Cerebellar cortex (tissue), 1 donor: ENCODE data around the gene MBNL2.

Experiments used
- DNase-seq: peaks from one replicate; pipeline ENCODE4 v3.0.0-alpha.2; 2015; ENCODE audit warnings: low spot score

The MBNL2 gene

DNA sequence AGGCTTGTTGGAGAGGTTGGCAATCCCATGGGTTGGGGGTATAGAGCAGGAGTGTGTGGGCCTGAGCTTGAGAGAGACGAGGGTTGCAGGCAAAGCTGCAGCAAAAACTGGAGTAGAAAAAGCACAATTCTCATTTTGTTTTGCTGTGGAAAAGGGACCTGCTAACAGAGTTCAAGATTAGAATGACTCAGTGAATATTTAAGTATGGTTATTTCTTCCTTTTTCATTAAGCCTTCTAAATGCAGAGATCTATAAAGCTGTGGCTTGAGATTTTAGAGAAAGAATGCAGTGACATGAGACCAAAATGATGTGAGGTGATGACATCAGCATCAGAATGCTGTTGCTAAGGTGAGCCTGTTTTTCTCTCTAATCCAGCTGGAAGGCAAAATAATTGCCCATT, 10.8 kb upstream of the MBNL2 start:
- no peak for DNase-seq

GRCh38 chr13:97212004-97212403, 10.1 kb upstream of the MBNL2 start:
- DNase-seq = no peak

DNA sequence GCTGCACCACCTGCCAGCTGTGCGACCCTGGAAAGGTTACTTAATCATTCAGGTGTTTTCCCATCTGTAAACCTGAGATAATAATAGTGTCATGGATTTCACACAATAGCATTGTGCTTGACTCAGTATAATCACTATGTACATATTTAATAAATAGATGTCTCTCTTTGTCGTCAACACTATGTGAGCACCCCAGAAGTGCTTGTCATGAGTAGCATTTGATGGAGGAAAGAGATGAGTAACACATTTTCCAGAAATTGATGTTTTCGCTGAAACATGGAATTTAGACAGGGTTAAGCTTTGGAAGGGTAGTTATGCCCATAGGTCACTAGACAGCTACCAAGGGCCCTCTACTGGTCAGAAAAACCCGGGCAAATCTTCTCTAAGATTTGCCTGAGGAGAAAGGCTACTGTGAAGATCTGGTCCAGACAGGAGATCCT, 9.5 kb upstream of the MBNL2 start:
- DNase-seq = no peak

- no peak for DNase-seq
Observed at GRCh38 chr13:97214921-97215320, 7.2 kb upstream of the MBNL2 start.

DNA sequence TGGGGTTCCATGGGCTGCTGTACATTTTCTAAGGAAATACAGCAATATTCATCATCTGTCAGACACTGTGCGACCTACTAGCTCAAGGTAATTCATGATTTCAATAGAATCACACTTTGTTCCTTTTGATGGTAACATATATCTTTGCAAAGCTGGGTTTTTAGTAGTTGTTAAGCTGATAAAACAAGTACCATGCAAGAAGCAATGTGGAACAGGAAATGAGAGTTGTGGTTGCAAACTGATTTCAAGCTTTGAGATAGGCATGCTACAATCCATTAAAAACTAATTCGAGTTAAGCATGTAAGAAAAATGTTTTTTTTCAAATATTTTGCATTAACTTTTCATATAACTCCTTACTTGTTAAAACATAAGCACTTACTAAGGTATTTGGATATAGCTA, 6.8 kb upstream of the MBNL2 start:
- DNase-seq = no peak

DNA sequence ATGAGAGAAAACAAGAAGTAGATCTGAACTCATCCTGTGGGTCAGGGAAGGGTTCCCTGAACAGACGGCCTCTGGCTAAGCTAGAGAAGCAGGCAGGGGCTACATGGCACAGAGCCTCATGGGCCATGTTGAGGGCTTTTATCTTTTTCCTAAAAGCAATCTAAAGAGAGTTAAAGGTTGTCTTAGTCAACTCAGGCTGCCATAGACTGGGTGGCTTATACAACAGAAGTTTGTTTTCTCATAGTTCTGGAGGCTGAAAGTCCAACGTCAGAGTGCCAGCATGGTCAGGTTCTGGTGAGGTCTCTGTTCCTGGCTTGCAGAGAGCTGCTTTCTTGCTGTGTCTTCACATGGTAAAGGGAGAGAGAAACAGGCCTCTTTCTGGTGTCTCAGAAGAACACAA, 2.9 kb upstream of the MBNL2 start:
- no peak for DNase-seq

DNA sequence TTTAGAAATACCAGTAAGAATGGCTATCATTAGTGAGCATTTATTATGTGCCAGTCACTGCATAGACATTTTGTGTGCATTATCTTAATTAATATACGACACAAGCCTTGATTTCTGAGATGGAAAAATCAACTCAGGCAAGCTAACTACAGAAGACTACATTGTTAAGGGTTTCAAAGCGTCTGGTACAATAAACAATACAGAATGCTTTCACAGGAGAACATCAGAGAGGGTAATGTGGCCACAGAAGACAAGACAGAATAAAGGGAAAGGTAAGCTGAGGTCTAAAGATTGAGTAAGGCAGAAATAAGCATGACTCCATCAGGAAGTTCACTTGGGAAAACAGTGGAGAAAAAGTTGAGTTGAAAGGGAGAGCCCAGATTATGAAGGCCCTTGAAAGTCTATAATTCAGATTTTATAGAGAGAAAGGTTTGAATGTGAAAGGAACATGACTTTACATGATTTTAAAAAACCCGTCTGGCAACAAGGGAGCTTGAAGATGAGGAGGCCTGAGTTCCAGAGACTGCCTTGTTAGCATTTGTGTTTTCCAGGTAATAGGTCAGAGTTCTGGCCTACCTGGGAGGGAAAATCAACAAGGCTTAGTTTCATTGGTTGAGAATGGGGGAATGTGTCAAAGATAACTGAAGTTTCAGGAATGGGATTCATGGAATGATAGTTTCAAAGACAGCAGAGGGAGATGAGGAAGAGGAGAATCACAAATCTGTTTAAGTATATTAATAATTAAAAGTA, 1.8 kb upstream of the MBNL2 start:
- no peak for DNase-seq

DNA sequence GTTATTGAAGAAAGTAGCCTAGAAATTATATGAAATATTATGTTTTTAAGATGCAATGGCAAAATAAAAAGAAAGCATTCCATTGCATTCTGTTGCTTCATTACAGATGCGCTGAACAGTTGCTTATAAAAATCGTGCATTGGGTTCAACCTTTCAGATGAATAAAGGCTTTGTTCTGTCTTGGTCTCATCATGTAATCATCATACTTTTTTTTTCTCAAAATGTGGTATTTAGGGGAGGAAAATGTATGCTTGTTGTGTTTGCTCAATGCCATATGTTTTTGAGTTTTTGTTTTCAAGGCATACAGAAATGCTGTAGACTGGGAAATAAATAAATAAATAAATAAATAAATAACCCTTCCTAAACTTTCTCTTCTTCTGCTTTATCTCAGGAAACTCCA, 1.1 kb upstream of the MBNL2 start:
- DNase-seq = no peak

DNA sequence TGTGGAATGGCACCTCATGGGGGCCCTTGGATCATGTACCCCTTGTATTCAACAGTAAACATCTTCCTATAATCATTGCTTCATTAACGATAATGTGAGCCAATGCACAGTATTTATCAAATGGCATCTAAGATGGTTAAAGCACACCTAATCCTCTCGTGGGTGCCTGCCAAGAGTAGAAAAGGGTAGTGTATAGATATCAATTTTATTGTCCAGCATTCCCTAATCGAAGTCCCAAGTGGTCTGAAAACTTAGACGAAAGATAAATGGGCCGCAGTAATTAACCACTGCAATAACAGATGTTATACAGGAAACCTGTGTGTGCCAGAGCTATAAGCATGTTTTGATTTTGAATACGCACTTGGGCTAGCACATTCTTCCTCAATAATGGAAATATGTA, 667 bp upstream of the MBNL2 start:
- peak; percentile 30 for DNase-seq

DNA sequence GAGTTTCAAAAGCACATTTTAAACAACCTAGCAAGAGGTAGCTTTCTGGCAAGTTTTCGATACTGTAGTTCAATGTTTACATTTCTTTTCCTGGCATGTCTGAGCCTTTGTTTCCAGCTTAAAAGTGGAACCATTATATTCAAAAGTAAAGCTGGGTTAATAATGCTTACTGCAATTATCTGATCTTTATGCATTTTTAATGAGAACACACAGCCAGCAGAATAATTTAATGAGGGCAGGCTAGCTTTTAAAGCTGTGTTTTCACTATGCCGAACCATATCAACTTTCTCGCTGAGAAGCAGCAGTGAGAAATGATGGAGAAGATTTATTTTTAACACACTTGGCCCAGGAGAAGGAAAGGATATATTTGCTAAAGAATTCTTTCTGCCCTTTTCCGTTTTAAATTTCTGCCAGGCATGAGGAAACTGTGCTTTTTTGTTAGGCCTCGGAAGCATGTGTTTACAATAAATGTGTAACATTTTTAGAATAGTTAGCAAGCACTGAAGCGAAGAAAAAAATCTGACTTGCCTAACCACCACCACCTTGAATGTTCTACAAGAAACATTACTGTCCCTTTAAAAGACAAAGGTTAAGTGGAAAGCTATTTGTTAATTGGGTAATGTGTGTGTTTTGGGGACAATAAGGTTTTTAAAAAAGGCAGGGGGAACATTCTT, 1.0 kb downstream of the MBNL2 start:
- peak; percentile 41 for DNase-seq

GRCh38 chr13:97223711-97224541, 1.8 kb downstream of the MBNL2 start:
- DNase-seq = peak; percentile 85

- peak; percentile 27 for DNase-seq
Observed at GRCh38 chr13:97224544-97225300, 2.6 kb downstream of the MBNL2 start.

DNA sequence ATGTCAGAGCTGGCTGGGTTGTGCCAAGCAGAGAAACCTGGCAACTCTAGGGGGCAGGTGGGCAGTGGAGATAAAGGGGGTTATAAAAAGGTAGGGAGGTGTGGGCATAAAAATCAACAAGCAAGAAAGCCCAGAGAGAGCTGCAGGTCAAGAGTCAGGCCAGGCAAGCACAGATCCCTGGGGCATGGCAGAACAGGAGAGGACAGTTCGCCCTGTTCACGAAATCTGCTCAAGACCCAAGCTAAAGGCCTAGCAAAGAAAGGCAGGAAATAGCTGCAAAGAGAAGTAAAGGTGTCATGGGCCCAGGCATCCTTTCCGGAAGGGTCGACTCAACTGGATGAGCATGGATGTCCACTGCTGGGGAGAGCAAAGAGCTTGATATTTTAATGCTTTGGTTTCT, 3.4 kb downstream of the MBNL2 start:
- DNase-seq = peak; percentile 44

GRCh38 chr13:97226013-97226412, 3.9 kb downstream of the MBNL2 start:
- peak; percentile 42 for DNase-seq

- DNase-seq = peak; percentile 59
Observed at GRCh38 chr13:97226788-97227627, 4.9 kb downstream of the MBNL2 start.

- DNase-seq = no peak
Observed at GRCh38 chr13:97228850-97229521, 6.9 kb downstream of the MBNL2 start.

DNA sequence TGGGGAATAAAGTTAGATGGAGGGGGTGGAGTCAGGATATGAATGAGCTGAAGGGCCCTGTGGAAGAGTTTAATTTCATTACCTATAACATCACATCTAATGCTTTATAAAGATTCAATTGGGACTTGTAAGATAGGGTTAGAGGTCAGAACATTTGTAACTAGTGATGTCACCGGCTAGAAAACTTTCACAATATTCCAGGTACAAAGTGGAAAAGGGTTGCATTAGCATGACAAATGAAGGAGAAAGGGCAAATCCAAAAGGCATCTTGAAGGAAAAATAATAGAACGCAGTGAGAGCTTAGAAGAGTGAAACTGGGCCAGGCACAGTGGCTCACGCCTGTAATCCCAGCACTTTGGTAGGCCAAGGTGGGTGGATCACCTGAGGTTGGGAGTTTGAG, 7.6 kb downstream of the MBNL2 start:
- no peak for DNase-seq

DNA sequence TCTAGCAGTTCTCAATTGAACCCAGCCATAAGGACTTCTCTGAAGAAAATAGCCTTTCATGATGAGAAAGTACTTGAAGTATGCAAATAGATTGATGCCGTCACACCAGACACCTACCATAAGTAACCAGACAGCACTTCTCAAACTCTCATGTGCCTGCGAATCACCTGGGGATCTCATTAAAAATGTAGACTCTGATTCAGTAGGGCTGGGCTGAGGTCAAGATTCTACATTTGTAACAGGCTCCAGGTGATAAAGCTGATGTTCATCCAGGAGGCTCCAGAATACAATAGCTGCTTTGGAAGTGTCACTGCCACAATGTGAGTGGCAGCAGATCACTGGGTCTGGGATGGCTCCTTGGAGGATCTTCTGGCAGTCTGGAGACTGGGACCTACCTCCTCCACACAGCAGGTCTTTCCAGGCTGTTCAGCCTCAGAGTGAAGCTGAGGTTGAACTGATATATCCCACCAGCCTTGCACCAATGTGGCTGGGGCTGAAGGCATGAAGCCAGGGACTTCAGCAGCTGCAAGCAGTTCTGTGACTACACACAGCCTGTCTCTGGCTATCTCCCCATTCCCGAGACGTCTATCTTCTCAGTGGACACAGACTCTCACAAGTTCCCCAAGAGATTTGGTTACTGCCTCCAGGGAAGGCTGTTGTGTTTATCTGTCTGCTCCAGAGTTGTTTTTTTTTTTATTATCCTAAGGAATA, 9.1 kb downstream of the MBNL2 start:
- DNase-seq = no peak

GRCh38 chr13:97231829-97232196, 9.7 kb downstream of the MBNL2 start:
- no peak for DNase-seq

DNA sequence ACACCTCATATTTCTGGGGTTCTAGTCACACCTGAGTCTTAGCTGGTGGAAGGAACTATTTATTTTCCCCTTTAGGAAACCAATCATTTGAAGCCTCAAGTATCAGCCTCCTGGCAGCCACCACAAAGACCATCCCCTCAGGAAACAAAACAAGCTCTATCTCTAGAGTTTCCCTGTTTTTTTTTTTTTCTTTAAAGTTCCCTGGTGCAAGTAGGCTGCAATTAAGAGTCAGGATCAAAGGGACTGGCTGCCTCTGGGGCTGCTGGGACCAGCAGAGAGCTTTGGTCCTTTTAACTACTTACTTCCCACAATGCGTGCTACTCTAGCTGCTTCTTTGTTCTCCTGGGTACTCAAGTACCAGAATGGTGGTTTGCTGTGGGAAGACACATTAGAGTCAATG, 11.4 kb downstream of the MBNL2 start:
- no peak for DNase-seq
